HepG2 (cell line): Measurements from ENCODE around the gene IRX4. TPM values are rescaled to one million over a fixed set of nuclear protein-coding genes. Genes with fewer than 3 reads are reported as not detected.

Experiments
- ARID4A ChIP-seq: sonication (generic); formaldehyde crosslinking; IDR thresholded peaks from 2 replicates; pipeline ENCODE4 v1.5.0; 2020; ENCODE audit warnings: mild to moderate bottlenecking, missing genetic modification reagents, borderline replicate concordance
- HNF4A ChIP-seq: sonication (generic); formaldehyde crosslinking; IDR thresholded peaks from 2 replicates; pipeline ENCODE4 v1.4.0; 2020; ENCODE audit warnings: missing genetic modification reagents
- LCORL ChIP-seq, 2 experiments: fragments of 450-650 bp in 1 of 2; sonication (generic) in 1 of 2; formaldehyde crosslinking in 1 of 2; IDR thresholded peaks; 2 replicates each; pipeline versions ENCODE4 v1.5.0 to v1.6.1; 2017 to 2020; ENCODE audit warnings: antibody characterized with exemption in 1 of 2, missing genetic modification reagents in 1 of 2
- NFAT5 ChIP-seq: sonication (generic); formaldehyde crosslinking; IDR thresholded peaks from 2 replicates; pipeline ENCODE4 v1.4.0; 2020; ENCODE audit warnings: missing genetic modification reagents
- NFE2L2 ChIP-seq: fragments of 150-350 bp; IDR thresholded peaks from 2 replicates; pipeline ENCODE4 v1.6.1; 2014; ENCODE audit warnings: low read length
- PATZ1 ChIP-seq: sonication (generic); formaldehyde crosslinking; IDR thresholded peaks from 2 replicates; pipeline ENCODE4 v1.4.0; 2020; ENCODE audit warnings: missing genetic modification reagents
- RBAK ChIP-seq: sonication (generic); formaldehyde crosslinking; IDR thresholded peaks from 2 replicates; pipeline ENCODE4 v1.5.1; 2020; ENCODE audit warnings: mild to moderate bottlenecking, missing genetic modification reagents
- WIZ ChIP-seq: sonication (generic); formaldehyde crosslinking; IDR thresholded peaks from 2 replicates; pipeline ENCODE4 v1.5.1; 2020; ENCODE audit warnings: mild to moderate bottlenecking, missing genetic modification reagents
- ZKSCAN5 ChIP-seq: sonication (generic); formaldehyde crosslinking; IDR thresholded peaks from 2 replicates; pipeline ENCODE4 v1.5.1; 2020; ENCODE audit warnings: mild to moderate bottlenecking, missing genetic modification reagents
- ZNF687 ChIP-seq: sonication (generic); formaldehyde crosslinking; IDR thresholded peaks from 2 replicates; pipeline ENCODE4 v1.5.1; 2020; ENCODE audit warnings: mild to moderate bottlenecking, missing genetic modification reagents, moderate library complexity
- polyA plus RNA-seq, 8 experiments: library from polyadenylated mRNA; depleted of rRNA in 3 of 8; stranded (reverse) in 7 of 8; unstranded in 1 of 8; fragments of >200 nt; fragmentation: Illumina TruSeq in 4 of 8; extraction: Trizol in 4 of 8; gene quantifications; 2 replicates each; pipeline versions ENCODE4 v1.2.1 to v1.2.3, GENCODE V29; 2011 to 2016; ENCODE audit warnings: low read depth in 4 of 8, missing spikeins in 1 of 8, mixed read lengths in 1 of 8; ENCODE audit not compliant: insufficient read depth in 1 of 8
- total RNA-seq, 5 experiments: library from RNA; depleted of rRNA; stranded (reverse); fragments of >200 nt; fragmentation: Illumina TruSeq; extraction: Trizol; gene quantifications; 2 replicates each; pipeline ENCODE4 v1.2.3, GENCODE V29; 2016; ENCODE audit warnings: low read depth in 1 of 5

IRX4 gene
- total and polyA plus RNA-seq, 2 of the 13 experiments (the other 11 are each of a cell fraction or from before 2014, with no cell fraction given), result not detected

- no peak for TF ChIP-seq NFE2L2
- peak; percentile 70 for TF ChIP-seq ZNF687 (CRISPR knock-in tag)
- TF ChIP-seq ARID4A (CRISPR knock-in tag), result peak; percentile 26; the same call in 1 of the 2 replicates
- no peak for TF ChIP-seq LCORL (IDR thresholded peaks at IDR 0.05)
- peak; percentile 67; the same call in 1 of the 2 replicates for TF ChIP-seq LCORL (CRISPR knock-in tag; IDR thresholded peaks at IDR 0.05)
- TF ChIP-seq NFAT5 (CRISPR knock-in tag), result no peak
- TF ChIP-seq HNF4A, result peak; percentile 34; the same call in 1 of the 2 replicates
- TF ChIP-seq ZKSCAN5, result 0 out of 2 replicates have a peak, but pooled peaks have one; percentile 21
- no peak for TF ChIP-seq RBAK (CRISPR knock-in tag)
- no peak for TF ChIP-seq WIZ (CRISPR knock-in tag)
- peak; percentile 48; the same call in 1 of the 2 replicates for TF ChIP-seq PATZ1 (CRISPR knock-in tag)
These were observed 45.5 kb downstream of the IRX4 start (continued) for GRCh38 chr5:1836891-1837880.
